Hepatocyte (in vitro differentiated cells): ENCODE measurements around the gene IFI27L1. TPM values are rescaled to one million over a fixed set of nuclear protein-coding genes. Genes with fewer than 3 reads are reported as not detected.

Source experiments
- DNase-seq: peaks from one replicate; pipeline ENCODE4 v3.0.0-alpha.2; 2016; ENCODE audit warnings: low spot score
- H2AFZ ChIP-seq: fragments of 200-600 bp; sonication (generic); 2 replicates; pipeline ENCODE4 v1.6.0; 2016; ENCODE audit warnings: antibody characterized with exemption, mild to moderate bottlenecking
- H3K27ac ChIP-seq: fragments of 200-600 bp; sonication (generic); 2 replicates; pipeline ENCODE4 v1.5.1; 2016; ENCODE audit warnings: mild to moderate bottlenecking
- H3K27me3 ChIP-seq: fragments of 200-600 bp; sonication (generic); 2 replicates; pipeline ENCODE4 v1.6.1; 2016
- H3K36me3 ChIP-seq: fragments of 200-600 bp; sonication (generic); replicated peaks from 2 replicates; pipeline ENCODE4 v1.5.1; 2016; ENCODE audit warnings: low read depth; ENCODE audit not compliant: insufficient read depth
- H3K4me1 ChIP-seq: fragments of 200-600 bp; sonication (generic); 2 replicates; pipeline ENCODE4 v1.5.1; 2016; ENCODE audit warnings: mild to moderate bottlenecking, moderate library complexity; ENCODE audit not compliant: insufficient read depth
- H3K4me2 ChIP-seq: fragments of 200-600 bp; sonication (generic); 2 replicates; pipeline ENCODE4 v1.6.0; 2016
- H3K4me3 ChIP-seq: fragments of 200-600 bp; sonication (generic); 2 replicates; pipeline ENCODE4 v1.5.1; 2016; ENCODE audit warnings: mild to moderate bottlenecking
- H3K79me2 ChIP-seq: fragments of 200-600 bp; sonication (generic); 2 replicates; pipeline ENCODE4 v1.6.0; 2017; ENCODE audit warnings: mild to moderate bottlenecking
- H3K9me2 ChIP-seq: fragments of 200-600 bp; sonication (generic); replicated peaks from 2 replicates; pipeline ENCODE4 v1.6.0; 2017; ENCODE audit warnings: mild to moderate bottlenecking; ENCODE audit not compliant: insufficient read depth
- H3K9me3 ChIP-seq: fragments of 200-600 bp; sonication (generic); 2 replicates; pipeline ENCODE4 v1.5.1; 2016; ENCODE audit warnings: low read depth, mild to moderate bottlenecking
- H4K20me1 ChIP-seq: fragments of 200-600 bp; sonication (generic); 2 replicates; pipeline ENCODE4 v1.6.0; 2016; ENCODE audit warnings: mild to moderate bottlenecking; ENCODE audit not compliant: insufficient read depth, poor library complexity, severe bottlenecking
- EZH2 ChIP-seq: fragments of 200-600 bp; sonication (generic); IDR thresholded peaks from 2 replicates; pipeline ENCODE4 v1.6.1; 2016; ENCODE audit warnings: antibody characterized with exemption, mild to moderate bottlenecking, borderline replicate concordance
- EZH2phosphoT487 ChIP-seq: fragments of 200-600 bp; sonication (generic); IDR thresholded peaks from one replicate; pipeline ENCODE4 v1.6.1; 2018; ENCODE audit warnings: antibody characterized with exemption, mild to moderate bottlenecking, low read depth, moderate library complexity; ENCODE audit not compliant: unreplicated experiment, severe bottlenecking
- WGBS: methylation state at CpG from one replicate; pipeline ENCODE4 v1.1.6; 2016; ENCODE audit warnings: low lambda C conversion rate; ENCODE audit errors: missing lambda C conversion rate; 5-methylcytosine and 5-hydroxymethylcytosine counted together
- polyA plus RNA-seq: library from polyadenylated mRNA; unstranded; fragments of >200 nt; fragmentation: Nextera tagmentation; extraction: Ambion mirVana; gene quantifications from 2 replicates; pipeline ENCODE4 v1.2.1, GENCODE V29; 2016
- total RNA-seq: library from RNA; depleted of rRNA; stranded (reverse); fragments of >200 nt; gene quantifications from 2 replicates; pipeline ENCODE4 v1.2.3, GENCODE V29; 2014
- TF ChIP-seq, protein P1 (sequence below): fragments of 200-600 bp; sonication (generic); IDR thresholded peaks from 2 replicates; pipeline ENCODE4 v1.5.1; 2016; ENCODE audit warnings: antibody characterized with exemption, mild to moderate bottlenecking; ENCODE audit not compliant: poor library complexity

The IFI27L1 gene
- total and polyA plus RNA-seq, 2 experiments from 2014 or later, result 18.9 to 29.4 TPM

DNA sequence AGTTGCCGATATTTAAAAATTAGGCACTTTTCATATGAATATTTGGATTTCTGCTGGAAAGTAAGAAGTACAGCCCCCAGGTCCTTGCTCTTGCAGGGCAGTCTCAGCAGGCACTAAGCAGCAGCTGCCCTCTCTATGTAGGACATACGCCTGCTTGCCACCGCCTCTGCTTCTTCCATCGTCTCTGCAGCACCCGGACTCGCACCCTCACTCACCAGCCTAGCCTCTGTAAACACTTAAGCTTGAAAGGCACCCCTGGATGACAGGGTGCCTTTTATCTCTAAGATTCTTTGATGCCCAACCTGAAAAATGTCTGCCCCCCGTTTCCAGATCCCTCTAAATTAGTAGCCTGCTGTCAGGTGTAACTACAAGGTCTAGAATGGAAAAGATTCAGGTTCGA is 36.0 kb upstream of the IFI27L1 start:
- H3K9me3 ChIP-seq, result no peaks in the 10 kb centered on the region
- no peaks in the 10 kb centered on the region for H3K79me2 ChIP-seq
- DNase-seq, result no peak
- TF ChIP-seq, protein P1, sequence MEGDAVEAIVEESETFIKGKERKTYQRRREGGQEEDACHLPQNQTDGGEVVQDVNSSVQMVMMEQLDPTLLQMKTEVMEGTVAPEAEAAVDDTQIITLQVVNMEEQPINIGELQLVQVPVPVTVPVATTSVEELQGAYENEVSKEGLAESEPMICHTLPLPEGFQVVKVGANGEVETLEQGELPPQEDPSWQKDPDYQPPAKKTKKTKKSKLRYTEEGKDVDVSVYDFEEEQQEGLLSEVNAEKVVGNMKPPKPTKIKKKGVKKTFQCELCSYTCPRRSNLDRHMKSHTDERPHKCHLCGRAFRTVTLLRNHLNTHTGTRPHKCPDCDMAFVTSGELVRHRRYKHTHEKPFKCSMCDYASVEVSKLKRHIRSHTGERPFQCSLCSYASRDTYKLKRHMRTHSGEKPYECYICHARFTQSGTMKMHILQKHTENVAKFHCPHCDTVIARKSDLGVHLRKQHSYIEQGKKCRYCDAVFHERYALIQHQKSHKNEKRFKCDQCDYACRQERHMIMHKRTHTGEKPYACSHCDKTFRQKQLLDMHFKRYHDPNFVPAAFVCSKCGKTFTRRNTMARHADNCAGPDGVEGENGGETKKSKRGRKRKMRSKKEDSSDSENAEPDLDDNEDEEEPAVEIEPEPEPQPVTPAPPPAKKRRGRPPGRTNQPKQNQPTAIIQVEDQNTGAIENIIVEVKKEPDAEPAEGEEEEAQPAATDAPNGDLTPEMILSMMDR, result no peak
- H3K27ac ChIP-seq, result no peak overlapping the region
- no peak overlapping the region for H2AFZ ChIP-seq
- H3K4me1 ChIP-seq, result no peaks in the 10 kb centered on the region
- WGBS, result 95% methylated on average over 8 of the region's 8 CpGs
- H3K4me2 ChIP-seq, result no peak overlapping the region
- H4K20me1 ChIP-seq, result no peaks in the 10 kb centered on the region
- no peaks in the 10 kb centered on the region for H3K27me3 ChIP-seq
- H3K36me3 ChIP-seq, result no peaks in the 10 kb centered on the region
- no peaks in the 10 kb centered on the region for H3K9me2 ChIP-seq
- H3K4me3 ChIP-seq, result no peak overlapping the region

DNA sequence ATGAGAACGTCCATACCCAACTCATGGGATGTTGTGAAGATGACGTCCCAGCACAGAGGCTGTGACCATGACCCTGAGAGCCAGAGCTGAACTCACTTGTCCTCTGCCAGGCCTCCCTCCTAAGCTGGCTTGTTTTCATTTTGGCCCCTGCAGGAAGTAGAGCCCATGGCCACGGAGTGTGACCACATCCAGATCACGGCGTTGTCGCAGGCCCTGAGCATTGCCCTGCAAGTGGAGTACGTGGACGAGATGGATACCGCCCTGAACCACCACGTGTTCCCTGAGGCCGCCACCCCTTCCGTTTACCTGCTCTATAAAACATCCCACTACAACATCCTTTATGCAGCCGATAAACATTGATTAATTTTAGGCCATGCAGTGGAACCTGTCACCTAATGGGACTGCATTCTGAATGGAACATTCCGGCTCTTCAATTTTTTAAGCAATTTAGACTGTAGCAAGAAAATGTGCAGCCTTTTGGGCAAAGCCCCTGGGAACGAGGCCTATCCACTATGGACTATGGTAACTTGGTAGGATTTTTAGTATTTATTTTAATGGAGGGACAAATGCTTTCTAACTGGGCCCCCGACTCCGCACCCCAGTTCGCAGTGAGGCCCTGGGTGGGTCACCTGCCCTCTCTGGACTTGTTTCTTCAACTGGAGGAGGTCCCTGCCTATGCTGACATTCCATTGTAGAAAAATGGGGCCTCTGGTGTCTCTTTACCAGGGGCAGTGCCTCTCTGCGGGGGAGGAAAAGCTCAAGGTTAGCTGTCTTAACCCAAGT is 35.4 kb upstream of the IFI27L1 start:
- no peak overlapping the region for H3K4me3 ChIP-seq
- H3K4me1 ChIP-seq, result no peaks in the 10 kb centered on the region
- DNase-seq, result no peak
- H2AFZ ChIP-seq, result no peak overlapping the region
- no peaks in the 10 kb centered on the region for H3K79me2 ChIP-seq
- no peak overlapping the region for H3K27ac ChIP-seq
- H3K27me3 ChIP-seq, result no peaks in the 10 kb centered on the region
- 95% methylated on average over 19 of the region's 19 CpGs for WGBS
- H3K9me2 ChIP-seq, result no peaks in the 10 kb centered on the region
- no peak for TF ChIP-seq EZH2phosphoT487
- no peak for TF ChIP-seq EZH2
- TF ChIP-seq, protein P1, result no peak
- no peaks in the 10 kb centered on the region for H3K9me3 ChIP-seq
- H4K20me1 ChIP-seq, result no peaks in the 10 kb centered on the region
- no peaks in the 10 kb centered on the region for H3K36me3 ChIP-seq
- no peak overlapping the region for H3K4me2 ChIP-seq

DNA sequence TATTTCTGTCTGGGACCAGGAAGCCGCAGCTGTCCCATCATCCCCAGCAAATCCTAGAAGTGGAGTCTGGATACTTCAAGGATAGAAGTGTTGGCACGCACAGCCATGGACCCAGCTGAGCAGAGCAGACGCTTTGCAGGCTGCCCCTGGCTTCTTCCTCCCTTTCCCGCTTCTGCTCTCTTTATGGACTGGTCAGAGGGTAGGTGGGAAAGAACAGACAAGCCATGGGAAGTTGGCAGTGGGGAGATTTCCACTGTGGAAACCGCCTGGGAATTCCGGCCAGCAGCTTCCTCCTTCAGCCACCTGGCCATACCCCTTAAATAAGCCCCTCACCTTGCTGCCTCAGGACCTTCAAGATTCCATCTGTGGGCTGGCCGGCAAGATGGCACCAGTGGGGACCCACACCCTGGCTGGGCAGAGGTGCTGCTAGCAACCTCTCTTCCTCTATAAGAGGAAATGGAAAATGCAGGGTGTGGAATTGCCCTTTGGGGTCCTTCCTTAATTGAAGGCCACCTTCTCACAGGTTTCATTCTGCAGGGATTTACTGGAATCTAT is 34.3 kb upstream of the IFI27L1 start:
- H3K4me3 ChIP-seq, result no peak overlapping the region
- no peaks in the 10 kb centered on the region for H3K36me3 ChIP-seq
- TF ChIP-seq EZH2 (no peak), EZH2phosphoT487 (no peak)
- TF ChIP-seq, protein P1, result no peak
- H3K27ac ChIP-seq, result no peak overlapping the region
- no peaks in the 10 kb centered on the region for H3K27me3 ChIP-seq
- no peaks in the 10 kb centered on the region for H3K79me2 ChIP-seq
- no peaks in the 10 kb centered on the region for H3K9me2 ChIP-seq
- no peaks in the 10 kb centered on the region for H4K20me1 ChIP-seq
- H3K9me3 ChIP-seq, result no peaks in the 10 kb centered on the region
- H3K4me2 ChIP-seq, result no peak overlapping the region
- WGBS, result 97% methylated on average over 7 of the region's 7 CpGs
- no peak for DNase-seq
- no peak overlapping the region for H2AFZ ChIP-seq
- H3K4me1 ChIP-seq, result no peaks in the 10 kb centered on the region
